Esophagus squamous epithelium (tissue), 5 donors: ENCODE measurements around the gene TMEM35B. TPM values are rescaled to one million over a fixed set of nuclear protein-coding genes. Genes with fewer than 3 reads are reported as not detected.
"Not testable (repeated sequence)": the region's sequence is repeated elsewhere in the genome, so short reads cannot be mapped to it uniquely, and the experiment has no call there.

Experiments used
- DNase-seq: peaks from one replicate; lab custom pipeline; 2025; lab: John Stamatoyannopoulos, UW
- H3K27ac ChIP-seq, 4 donors: fragments of 200-600 bp; sonication (generic); one replicate each; pipeline ENCODE4 v1.5.1; 2016 to 2019; ENCODE audit warnings: mild to moderate bottlenecking in 1 of 4
- H3K27me3 ChIP-seq, 4 donors: fragments of 200-600 bp; sonication (generic); 1 replicate in 3 of 4; 2 replicates in 1 of 4; pipeline versions ENCODE4 v1.5.1 to v1.6.0; 2017 to 2021; ENCODE audit warnings: antibody characterized with exemption in 1 of 4
- H3K36me3 ChIP-seq, 3 donors: fragments of 200-600 bp; sonication (generic); one replicate each; pipeline ENCODE4 v1.5.1; 2016 to 2019
- H3K4me1 ChIP-seq, 3 donors: fragments of 200-600 bp; sonication (generic); one replicate each; pipeline ENCODE4 v1.5.1; 2017 to 2019
- H3K4me3 ChIP-seq, 4 donors: fragments of 200-600 bp; sonication (generic); 1 replicate in 3 of 4; 2 replicates in 1 of 4; pipeline ENCODE4 v1.5.1; 2016 to 2019; ENCODE audit warnings: mild to moderate bottlenecking in 2 of 4, moderate library complexity in 1 of 4
- H3K9me3 ChIP-seq, 3 donors: fragments of 200-600 bp; sonication (generic); one replicate each; pipeline ENCODE4 v1.5.1; 2016 to 2019
- POLR2A ChIP-seq, 4 donors: fragments of 450-650 bp; IDR thresholded peaks; one replicate each; pipeline ENCODE4 v1.6.1; 2017; ENCODE audit warnings: antibody characterized with exemption in 4 of 4, mild to moderate bottlenecking in 4 of 4, moderate library complexity in 3 of 4
- WGBS, 2 donors: methylation state at CpG; one replicate each; pipeline ENCODE4 v1.1.5; 2018; 5-methylcytosine and 5-hydroxymethylcytosine counted together
- intact Hi-C: fragments of 100-400 bp; cut with DNase I; formaldehyde crosslinking; loops from one replicate; pipeline ENCODE4 v1.15.0; 2022
- total RNA-seq, 4 donors: library from RNA; depleted of rRNA; stranded (reverse); fragments of >200 nt; gene quantifications; one replicate each; pipeline ENCODE4 v1.1.0, GENCODE V29; 2016
- TF ChIP-seq, protein P1 (sequence below), 6 experiments: fragments of 450-650 bp in 4 of 6; fragments of 200-600 bp in 2 of 6; sonication (generic) in 2 of 6; IDR thresholded peaks; one replicate each; pipeline ENCODE4 v1.5.1; 2016 to 2019; ENCODE audit warnings: antibody characterized with exemption in 6 of 6, mild to moderate bottlenecking in 4 of 6, moderate library complexity in 4 of 6
- donor health status: DM: yes; HTN: yes; CAD: no.

Gene TMEM35B
- total RNA-seq, 4 donors from 2014 or later, result 3.3 to 28.0 (median 16.1) TPM

- Histone ChIP-seq H3K4me3 (no peak overlapping the region), H3K27me3 (no peaks in the 10 kb centered on the region), H3K9me3 (no peaks in the 10 kb centered on the region), H3K27ac (no peak overlapping the region), H3K4me1 (no peaks in the 10 kb centered on the region), H3K36me3 (peaks cover 0 to 90% (median 25%) of the 10 kb centered on the region in 3 donors)
- no peak for DNase-seq
- no peak for TF ChIP-seq POLR2A (IDR thresholded peaks at IDR 0.05)
- TF ChIP-seq, protein P1, sequence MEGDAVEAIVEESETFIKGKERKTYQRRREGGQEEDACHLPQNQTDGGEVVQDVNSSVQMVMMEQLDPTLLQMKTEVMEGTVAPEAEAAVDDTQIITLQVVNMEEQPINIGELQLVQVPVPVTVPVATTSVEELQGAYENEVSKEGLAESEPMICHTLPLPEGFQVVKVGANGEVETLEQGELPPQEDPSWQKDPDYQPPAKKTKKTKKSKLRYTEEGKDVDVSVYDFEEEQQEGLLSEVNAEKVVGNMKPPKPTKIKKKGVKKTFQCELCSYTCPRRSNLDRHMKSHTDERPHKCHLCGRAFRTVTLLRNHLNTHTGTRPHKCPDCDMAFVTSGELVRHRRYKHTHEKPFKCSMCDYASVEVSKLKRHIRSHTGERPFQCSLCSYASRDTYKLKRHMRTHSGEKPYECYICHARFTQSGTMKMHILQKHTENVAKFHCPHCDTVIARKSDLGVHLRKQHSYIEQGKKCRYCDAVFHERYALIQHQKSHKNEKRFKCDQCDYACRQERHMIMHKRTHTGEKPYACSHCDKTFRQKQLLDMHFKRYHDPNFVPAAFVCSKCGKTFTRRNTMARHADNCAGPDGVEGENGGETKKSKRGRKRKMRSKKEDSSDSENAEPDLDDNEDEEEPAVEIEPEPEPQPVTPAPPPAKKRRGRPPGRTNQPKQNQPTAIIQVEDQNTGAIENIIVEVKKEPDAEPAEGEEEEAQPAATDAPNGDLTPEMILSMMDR (IDR thresholded peaks at IDR 0.05), result no peak
- intact Hi-C loops, result no loop called here
- WGBS, 2 donors, result 88 to 92% methylated on average over 3 of the region's 3 CpGs
These were observed 16.6 kb upstream of the TMEM35B start for GRCh38 chr1:35001743-35002142.

GRCh38 chr1:34994878-34995277, 9.7 kb upstream of the TMEM35B start:
- intact Hi-C loops, result no loop called here
- Histone ChIP-seq H3K9me3 (no peaks in the 10 kb centered on the region), H3K36me3 (peaks cover 0 to 58% (median 4%) of the 10 kb centered on the region in 3 donors), H3K27ac (no peak overlapping the region), H3K4me1 (no peaks in the 10 kb centered on the region), H3K4me3 (no peak overlapping the region), H3K27me3 (no peaks in the 10 kb centered on the region)
- TF ChIP-seq, protein P1 (IDR thresholded peaks at IDR 0.05), result no peak
- TF ChIP-seq POLR2A (IDR thresholded peaks at IDR 0.05), result no peak
- no peak for DNase-seq
- 90 to 92% methylated on average over 5 of the region's 5 CpGs for WGBS, 2 donors

GRCh38 chr1:34988581-34988980, 3.4 kb upstream of the TMEM35B start:
- Histone ChIP-seq H3K36me3 (peaks cover 0 to 52% (median 5%) of the 10 kb centered on the region in 3 donors), H3K27me3 (no peaks in the 10 kb centered on the region), H3K27ac (no peak overlapping the region), H3K4me3 (no peak overlapping the region), H3K4me1 (peaks cover 11 to 25% (median 13%) of the 10 kb centered on the region in 3 donors), H3K9me3 (no peaks in the 10 kb centered on the region)
- no peak for DNase-seq
- intact Hi-C loops, result no loop called here
- TF ChIP-seq, protein P1 (IDR thresholded peaks at IDR 0.05), result no peak
- no peak for TF ChIP-seq POLR2A (IDR thresholded peaks at IDR 0.05)

DNA sequence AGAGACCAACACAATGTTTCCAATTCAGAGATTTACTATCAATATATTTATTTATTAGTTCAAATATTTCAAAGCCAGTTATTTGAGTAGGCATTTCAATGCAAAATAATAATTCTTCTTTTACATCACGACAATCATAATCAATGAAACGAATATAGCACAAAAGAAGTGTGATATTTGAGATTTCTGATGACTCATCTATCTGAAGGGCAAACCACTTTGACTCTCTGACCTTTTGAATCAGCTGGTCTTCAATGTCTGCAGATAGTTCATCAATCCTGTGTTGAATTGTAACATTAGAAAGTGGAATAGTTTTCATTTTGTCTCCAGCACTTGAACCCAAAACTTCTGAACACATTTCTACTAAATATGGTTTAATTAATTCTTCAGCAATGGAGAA, 3.0 kb upstream of the TMEM35B start:
- no peak overlapping the region for H3K27ac ChIP-seq
- no peaks in the 10 kb centered on the region for H3K9me3 ChIP-seq
- H3K4me3 ChIP-seq, result no peak overlapping the region
- peaks cover 11 to 29% (median 14%) of the 10 kb centered on the region in 3 donors for H3K4me1 ChIP-seq
- TF ChIP-seq, protein P1 (IDR thresholded peaks at IDR 0.05), result no peak
- TF ChIP-seq POLR2A (IDR thresholded peaks at IDR 0.05), result no peak
- intact Hi-C loops, result no loop called here
- H3K27me3 ChIP-seq, result no peaks in the 10 kb centered on the region
- DNase-seq, result no peak
- WGBS, 2 donors, result 56 to 71% methylated on average over 2 of the region's 2 CpGs
- H3K36me3 ChIP-seq, result peaks cover 0 to 50% (median 5%) of the 10 kb centered on the region in 3 donors

DNA sequence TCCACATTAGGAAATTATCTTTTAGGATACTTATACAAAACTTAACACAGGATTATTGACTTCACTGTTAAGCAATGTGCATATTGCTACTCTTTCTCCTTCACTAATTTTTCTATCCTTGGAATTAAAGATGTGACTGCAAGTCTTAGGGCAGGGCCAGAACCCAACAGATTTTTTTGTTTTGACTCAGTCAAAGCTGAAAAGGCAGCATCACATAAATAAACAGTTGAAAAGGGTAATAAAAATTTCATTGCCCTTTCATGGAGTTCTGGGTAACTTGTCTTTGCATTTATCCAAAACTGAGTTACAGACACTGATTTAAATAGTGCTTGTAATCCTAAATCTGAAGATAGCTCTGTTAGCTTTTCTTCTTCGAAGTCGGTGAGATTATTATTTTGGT, 1.9 kb upstream of the TMEM35B start:
- DNase-seq, result no peak
- WGBS, 2 donors, result 82 to 98% methylated on average over 2 of the region's 2 CpGs

DNA sequence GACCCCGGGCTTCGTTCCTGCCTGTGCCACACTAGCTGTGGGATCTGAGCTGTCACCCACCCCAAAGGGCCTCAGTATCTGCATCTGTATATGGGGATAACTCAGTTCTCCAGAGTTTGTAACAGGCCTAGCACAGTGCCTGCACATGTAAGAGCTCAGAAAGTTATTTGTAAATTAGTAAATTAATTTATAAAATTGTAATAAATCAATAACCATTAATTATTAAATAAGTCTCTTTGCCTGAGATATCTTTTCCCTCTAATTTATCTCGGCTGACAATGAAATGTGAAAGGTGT, 410 bp upstream of the TMEM35B start:
- H3K27me3 ChIP-seq, DNase-seq, H3K9me3 ChIP-seq, intact Hi-C loops: not testable (repeated sequence)
- peaks cover 0 to 45% (median 5%) of the 10 kb centered on the region in 3 donors for H3K36me3 ChIP-seq
- H3K27ac ChIP-seq, result peak overlapping the region; percentile 83 to 94 (median 90)
- WGBS, 2 donors, result 24 to 28% methylated on average over 3 of the region's 3 CpGs
- H3K4me1 ChIP-seq, result peaks cover 11 to 35% (median 18%) of the 10 kb centered on the region in 3 donors
- peak overlapping the region; percentile 58 to 88 (median 70) for H3K4me3 ChIP-seq

More for the DNA sequence above, 1.9 kb upstream of the TMEM35B start:
- H3K36me3 ChIP-seq, result peaks cover 0 to 52% (median 5%) of the 10 kb centered on the region in 3 donors
- H3K4me3 ChIP-seq, result no peak overlapping the region
- TF ChIP-seq, protein P1 (IDR thresholded peaks at IDR 0.05), result no peak
- no peak for TF ChIP-seq POLR2A (IDR thresholded peaks at IDR 0.05)
- intact Hi-C loops, result no loop called here
- H3K4me1 ChIP-seq, result peaks cover 11 to 35% (median 18%) of the 10 kb centered on the region in 3 donors
- no peaks in the 10 kb centered on the region for H3K27me3 ChIP-seq
- no peak overlapping the region for H3K27ac ChIP-seq
- H3K9me3 ChIP-seq, result no peaks in the 10 kb centered on the region
